HUES48 (cell line): ENCODE data around the gene TREML4.

Experiments used
- H3K27ac ChIP-seq: one replicate; pipeline ENCODE4 v1.7.0; 2013; ENCODE audit warnings: low read depth, low read length, inconsistent platforms
- H3K27me3 ChIP-seq: 2 replicates; pipeline ENCODE4 v1.6.1; 2013; ENCODE audit warnings: mild to moderate bottlenecking, low read length; ENCODE audit not compliant: control insufficient read depth, insufficient read depth
- H3K36me3 ChIP-seq: 2 replicates; pipeline ENCODE4 v1.6.1; 2013; ENCODE audit warnings: low read length; ENCODE audit not compliant: control insufficient read depth, insufficient read depth
- H3K4me1 ChIP-seq: 2 replicates; pipeline ENCODE4 v1.6.1; 2013; ENCODE audit warnings: mild to moderate bottlenecking, low read length; ENCODE audit not compliant: control insufficient read depth, insufficient read depth
- H3K4me3 ChIP-seq: 2 replicates; pipeline ENCODE4 v1.5.1; 2013; ENCODE audit warnings: mild to moderate bottlenecking, low read depth, low read length
- H3K9ac ChIP-seq: 2 replicates; pipeline ENCODE4 v1.6.1; 2013; ENCODE audit warnings: mild to moderate bottlenecking, low read depth, low read length, moderate library complexity
- H3K9me3 ChIP-seq: 2 replicates; pipeline ENCODE4 v1.6.1; 2013; ENCODE audit warnings: low read length; ENCODE audit not compliant: control insufficient read depth, insufficient read depth

The TREML4 gene

GRCh38 chr6:41191569-41191968, 36.6 kb upstream of the TREML4 start:
- no peak overlapping the region for H3K27ac ChIP-seq
- peaks cover 11% of the 10 kb centered on the region; the same call in 1 of the 2 replicates for H3K9me3 ChIP-seq
- no peak overlapping the region for H3K4me3 ChIP-seq
- H3K4me1 ChIP-seq, result no peaks in the 10 kb centered on the region
- no peak overlapping the region for H3K9ac ChIP-seq
- no peaks in the 10 kb centered on the region for H3K36me3 ChIP-seq
- H3K27me3 ChIP-seq, result no peaks in the 10 kb centered on the region

GRCh38 chr6:41193171-41193734, 34.9 kb upstream of the TREML4 start:
- no peak overlapping the region for H3K9ac ChIP-seq
- no peaks in the 10 kb centered on the region for H3K4me1 ChIP-seq
- no peak overlapping the region for H3K27ac ChIP-seq
- H3K9me3 ChIP-seq, result peaks cover 11% of the 10 kb centered on the region; the same call in 1 of the 2 replicates
- H3K4me3 ChIP-seq, result no peak overlapping the region
- H3K27me3 ChIP-seq, result no peaks in the 10 kb centered on the region
- H3K36me3 ChIP-seq, result no peaks in the 10 kb centered on the region

- no peaks in the 10 kb centered on the region for H3K36me3 ChIP-seq
Measured at GRCh38 chr6:41193884-41194283, 34.3 kb upstream of the TREML4 start.

GRCh38 chr6:41194386-41194785, 33.8 kb upstream of the TREML4 start:
- Histone ChIP-seq H3K27me3 (no peaks in the 10 kb centered on the region), H3K27ac (no peak overlapping the region), H3K9ac (no peak overlapping the region), H3K4me3 (no peak overlapping the region), H3K4me1 (no peaks in the 10 kb centered on the region), H3K9me3 (peaks cover 7% of the 10 kb centered on the region; the same call in 1 of the 2 replicates), H3K36me3 (no peaks in the 10 kb centered on the region)

More at GRCh38 chr6:41193884-41194283, 34.3 kb upstream of the TREML4 start:
- no peak overlapping the region for H3K4me3 ChIP-seq
- no peaks in the 10 kb centered on the region for H3K27me3 ChIP-seq
- H3K9ac ChIP-seq, result no peak overlapping the region
- H3K9me3 ChIP-seq, result peaks cover 11% of the 10 kb centered on the region; the same call in 1 of the 2 replicates
- H3K4me1 ChIP-seq, result no peaks in the 10 kb centered on the region
- no peak overlapping the region for H3K27ac ChIP-seq

GRCh38 chr6:41197234-41197633, 30.9 kb upstream of the TREML4 start:
- Histone ChIP-seq H3K27ac (no peak overlapping the region), H3K4me3 (no peak overlapping the region), H3K27me3 (no peaks in the 10 kb centered on the region), H3K36me3 (no peaks in the 10 kb centered on the region), H3K4me1 (no peaks in the 10 kb centered on the region), H3K9ac (no peak overlapping the region), H3K9me3 (no peaks in the 10 kb centered on the region)

- no peak overlapping the region for H3K27ac ChIP-seq
- H3K9ac ChIP-seq, result no peak overlapping the region
Measured at GRCh38 chr6:41199552-41200246, 28.4 kb upstream of the TREML4 start.

GRCh38 chr6:41200296-41200900, 27.8 kb upstream of the TREML4 start:
- no peak overlapping the region for H3K27ac ChIP-seq
- no peaks in the 10 kb centered on the region for H3K9me3 ChIP-seq
- H3K4me1 ChIP-seq, result no peaks in the 10 kb centered on the region
- no peaks in the 10 kb centered on the region for H3K27me3 ChIP-seq
- H3K4me3 ChIP-seq, result no peak overlapping the region
- no peaks in the 10 kb centered on the region for H3K36me3 ChIP-seq
- no peak overlapping the region for H3K9ac ChIP-seq

More at GRCh38 chr6:41199552-41200246, 28.4 kb upstream of the TREML4 start:
- H3K4me3 ChIP-seq, result no peak overlapping the region
- H3K27me3 ChIP-seq, result no peaks in the 10 kb centered on the region
- H3K4me1 ChIP-seq, result no peaks in the 10 kb centered on the region
- no peaks in the 10 kb centered on the region for H3K36me3 ChIP-seq
- no peaks in the 10 kb centered on the region for H3K9me3 ChIP-seq

GRCh38 chr6:41200901-41201763, 27.0 kb upstream of the TREML4 start, which contains the start of gene TREML2:
Gene TREML2 (minus strand): TSS chr6:41201149. CDS start chr6:41201008, 141 bp downstream.
- Histone ChIP-seq H3K36me3 (no peaks in the 10 kb centered on the region), H3K4me3 (no peak within 1 kb of the TSS), H3K4me1 (no peaks in the 10 kb centered on the region), H3K9me3 (no peaks in the 10 kb centered on the region), H3K27me3 (no peaks in the 10 kb centered on the region), H3K27ac (no peak within 1 kb of the TSS), H3K9ac (no peak within 1 kb of the TSS)

- no peak overlapping the region for H3K9ac ChIP-seq
- H3K4me3 ChIP-seq, result no peak overlapping the region
- H3K4me1 ChIP-seq, result no peaks in the 10 kb centered on the region
- no peak overlapping the region for H3K27ac ChIP-seq
- no peaks in the 10 kb centered on the region for H3K9me3 ChIP-seq
- H3K27me3 ChIP-seq, result no peaks in the 10 kb centered on the region
- no peaks in the 10 kb centered on the region for H3K36me3 ChIP-seq
Measured at GRCh38 chr6:41201764-41202173, 26.4 kb upstream of the TREML4 start.

GRCh38 chr6:41204156-41204555, 24.0 kb upstream of the TREML4 start:
- no peak overlapping the region for H3K27ac ChIP-seq
- H3K4me3 ChIP-seq, result no peak overlapping the region
- no peaks in the 10 kb centered on the region for H3K27me3 ChIP-seq
- H3K9ac ChIP-seq, result no peak overlapping the region
- H3K9me3 ChIP-seq, result no peaks in the 10 kb centered on the region
- no peaks in the 10 kb centered on the region for H3K4me1 ChIP-seq
- no peaks in the 10 kb centered on the region for H3K36me3 ChIP-seq
